Activated CD4-positive, alpha-beta T cell treated with anti-CD3 and anti-CD28 coated beads for 36 hours (primary cell): ENCODE results near the gene HMGN4. TPM values are rescaled to one million over a fixed set of nuclear protein-coding genes. Genes with fewer than 3 reads are reported as not detected.

Source experiments
- ATAC-seq: fragments of 200-7000 bp; cut with Tn5 transposase; one replicate; pipeline ENCODE4 v1.10.0; 2021; ENCODE audit warnings: mild to moderate bottlenecking, moderate library complexity
- CTCF ChIA-PET: fragments of 350-600 bp; sonication (Branson Sonifier 250); formaldehyde crosslinking; loops from one replicate; lab custom pipeline; 2021; ENCODE audit warnings: antibody characterized with exemption; lab: Charles Lee
- POLR2A ChIA-PET: fragments of 350-600 bp; sonication (Branson Sonifier 250); formaldehyde crosslinking; loops from one replicate; lab custom pipeline; 2021; ENCODE audit warnings: antibody characterized with exemption, inconsistent platforms; lab: Charles Lee
- DNase-seq: peaks from one replicate; pipeline ENCODE4 v3.0.0-alpha.2; 2020
- H3K27ac Mint-ChIP-seq: one replicate; pipeline ENCODE4 v1.8.0; 2021; ENCODE audit warnings: mixed read lengths
- H3K27me3 Mint-ChIP-seq: one replicate; pipeline ENCODE4 v1.8.0; 2021; ENCODE audit warnings: mixed read lengths
- H3K36me3 Mint-ChIP-seq: one replicate; pipeline ENCODE4 v1.8.0; 2021; ENCODE audit warnings: low read depth, mixed read lengths
- H3K4me1 Mint-ChIP-seq: one replicate; pipeline ENCODE4 v1.8.0; 2021; ENCODE audit warnings: mixed read lengths
- H3K4me3 Mint-ChIP-seq: one replicate; pipeline ENCODE4 v1.8.0; 2021; ENCODE audit warnings: mild to moderate bottlenecking, moderate library complexity, mixed read lengths
- H3K9me3 Mint-ChIP-seq: one replicate; pipeline ENCODE4 v1.8.0; 2021; ENCODE audit warnings: low read depth, mixed read lengths
- intact Hi-C, 2 experiments: fragments of 100-400 bp; cut with DNase I in 1 of 2; cut with micrococcal nuclease in 1 of 2; formaldehyde crosslinking; loops; one replicate each; pipeline versions ENCODE4 v1.14.2 to v1.15.1; 2022 to 2024; cut with DNase I, micrococcal nuclease
- total RNA-seq, 2 experiments: library from RNA; stranded (reverse); gene quantifications; one replicate each; pipeline ENCODE4 v1.2.3, GENCODE V29; 2021

The HMGN4 gene
- total RNA-seq, 2 experiments from 2014 or later, result 63.6 to 86.4 TPM

DNA sequence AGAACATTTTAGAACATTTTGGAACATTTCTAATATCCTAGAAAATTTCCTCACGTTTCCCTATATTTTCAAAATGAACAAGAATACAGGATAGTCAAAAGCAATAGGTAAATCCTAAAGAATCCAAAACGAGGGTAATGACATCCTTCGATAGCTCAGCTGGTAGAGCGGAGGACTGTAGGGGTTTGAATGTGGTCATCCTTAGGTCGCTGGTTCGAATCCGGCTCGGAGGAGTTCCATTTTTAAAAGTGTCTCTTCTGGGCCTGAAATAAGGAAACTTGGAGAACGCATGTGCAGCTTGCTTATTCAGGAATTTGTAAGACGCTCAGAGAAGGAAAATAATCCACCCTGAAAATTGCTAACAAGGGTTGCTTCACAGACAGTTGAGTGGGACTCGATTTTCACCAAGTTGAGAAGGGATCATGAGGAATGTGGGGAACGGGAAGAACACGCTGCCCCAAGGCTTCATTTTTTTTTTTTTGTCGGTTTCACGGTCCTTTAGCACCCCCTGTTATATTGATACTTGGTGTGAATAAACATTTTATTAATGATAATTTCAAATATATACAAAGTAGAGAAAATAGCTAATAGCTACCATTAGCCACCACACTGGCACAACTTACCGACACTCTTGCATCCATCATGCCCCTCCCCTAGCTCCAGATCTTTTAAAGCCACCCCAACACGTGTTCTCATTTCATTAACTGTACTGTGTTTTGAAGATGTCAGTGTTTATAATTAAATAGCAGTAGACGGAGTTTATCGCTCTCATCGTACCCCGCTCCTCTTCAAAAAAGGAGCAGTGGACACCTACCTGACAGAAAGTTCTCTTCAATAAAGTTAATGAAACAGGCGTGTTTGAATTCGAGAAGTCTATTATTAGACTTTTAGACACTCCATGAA is 56.8 kb downstream of the HMGN4 start:
- H3K4me3 Mint-ChIP-seq, result peak overlapping the region; percentile 37
- CTCF ChIA-PET, result interaction anchor here (0.5 to 3.5 kb wide), 33 partner anchors 8 to 536 kb away, joined by 3 to 44 read pairs (median 4); a partner anchor contains a TSS
- POLR2A ChIA-PET, result interaction anchor here (0.5 to 1.1 kb wide), 7 partner anchors 11 to 656 kb away, joined by 3 to 5 read pairs (median 3); a partner anchor contains a TSS
- peaks cover 21% of the 10 kb centered on the region for H3K36me3 Mint-ChIP-seq
- intact Hi-C loops, result loop anchor here (1.0 to 5.0 kb wide), 6 partner anchors 23 to 1092 kb away; a partner anchor contains a TSS
- H3K27ac Mint-ChIP-seq, result no peak overlapping the region
- DNase-seq (peak; percentile 72), ATAC-seq (no peak)
- H3K27me3 Mint-ChIP-seq, result peaks cover 23% of the 10 kb centered on the region
- no peaks in the 10 kb centered on the region for H3K9me3 Mint-ChIP-seq
- H3K4me1 Mint-ChIP-seq, result peaks cover 28% of the 10 kb centered on the region

DNA sequence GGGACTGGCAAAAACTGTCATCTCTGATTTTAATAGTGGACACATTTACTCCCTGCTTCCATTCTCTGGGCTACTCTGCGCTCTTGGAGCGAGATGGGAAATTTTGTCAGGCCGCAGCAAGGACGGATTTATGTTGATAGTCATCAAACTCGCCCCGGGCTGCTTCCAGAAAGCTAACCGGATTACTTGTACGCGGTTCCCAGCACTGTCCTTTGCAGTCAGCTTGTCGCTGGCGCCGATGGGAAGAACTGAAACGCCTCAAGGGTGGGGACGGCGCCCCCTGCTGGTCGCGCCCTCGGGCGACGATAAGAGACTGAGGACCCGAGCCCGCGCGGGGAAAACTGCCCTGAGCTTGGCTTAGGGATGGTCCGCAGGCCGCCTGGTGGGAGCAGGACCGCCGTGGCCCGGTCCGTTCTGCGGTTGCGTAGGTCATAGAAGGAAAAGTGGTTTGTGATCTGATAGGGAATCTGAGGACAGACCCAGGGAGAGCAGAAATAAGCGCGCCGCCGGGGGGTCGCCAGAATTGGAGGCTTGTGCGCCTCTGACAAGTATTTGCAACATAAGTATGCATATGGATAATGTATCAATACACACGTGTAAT is 57.6 kb downstream of the HMGN4 start:
- ChIA-PET POLR2A (interaction anchor here (0.6 to 1.1 kb wide), 4 partner anchors 12 to 325 kb away, joined by 3 read pairs; a partner anchor contains a TSS), CTCF (interaction anchor here (0.5 to 3.5 kb wide), 30 partner anchors 9 to 535 kb away, joined by 3 to 44 read pairs (median 4); a partner anchor contains a TSS)
- peak; percentile 94 for DNase-seq
- H3K27me3 Mint-ChIP-seq, result peaks cover 23% of the 10 kb centered on the region
- H3K9me3 Mint-ChIP-seq, result no peaks in the 10 kb centered on the region
- intact Hi-C loops, result loop anchor here (1.0 to 5.0 kb wide), 12 partner anchors 18 to 1092 kb away; partner anchors contain the start of gene ZNF322 (in 1 of the 2)
- H3K4me3 Mint-ChIP-seq, result no peak overlapping the region
- peak; percentile 56 for ATAC-seq
- peaks cover 35% of the 10 kb centered on the region for H3K4me1 Mint-ChIP-seq
- peaks cover 21% of the 10 kb centered on the region for H3K36me3 Mint-ChIP-seq
- H3K27ac Mint-ChIP-seq, result no peak overlapping the region

Other genes with a start within 250 kb of the HMGN4 start
- gene BTN3A2, start 173.2 kb upstream of the HMGN4 start, total RNA-seq, result 10 to 100 TPM; 62.5 to 62.8 TPM
- 10 to 100 TPM; 13.6 to 14.7 TPM for gene BTN2A2, start 155.3 kb upstream of the HMGN4 start, total RNA-seq
- 10 to 100 TPM; 31.4 to 33.2 TPM for gene BTN3A1, start 136.1 kb upstream of the HMGN4 start, total RNA-seq
- gene BTN3A3, start 97.9 kb upstream of the HMGN4 start, total RNA-seq, result 10 to 100 TPM; 33.3 to 34.1 TPM
- 10 to 100 TPM; 17.3 to 17.5 TPM for gene BTN2A1, start 80.4 kb upstream of the HMGN4 start, total RNA-seq
- gene BTN1A1, start 38.1 kb upstream of the HMGN4 start, total RNA-seq, result not detected
- 10 to 100 TPM; 21.5 to 24.9 TPM for gene ABT1, start 58.6 kb downstream of the HMGN4 start, total RNA-seq
- gene ZNF322, start 121.4 kb downstream of the HMGN4 start, total RNA-seq, result 1 to 10 TPM; 5.2 to 8.4 TPM